Measurements from ENCODE around the gene CXCR5. TPM values are rescaled to one million over a fixed set of nuclear protein-coding genes. Genes with fewer than 3 reads are reported as not detected.

CXCR5 gene
- total RNA-seq, 2 donors from 2014 or later, result 0.07 TPM; not detected in 1

DNA sequence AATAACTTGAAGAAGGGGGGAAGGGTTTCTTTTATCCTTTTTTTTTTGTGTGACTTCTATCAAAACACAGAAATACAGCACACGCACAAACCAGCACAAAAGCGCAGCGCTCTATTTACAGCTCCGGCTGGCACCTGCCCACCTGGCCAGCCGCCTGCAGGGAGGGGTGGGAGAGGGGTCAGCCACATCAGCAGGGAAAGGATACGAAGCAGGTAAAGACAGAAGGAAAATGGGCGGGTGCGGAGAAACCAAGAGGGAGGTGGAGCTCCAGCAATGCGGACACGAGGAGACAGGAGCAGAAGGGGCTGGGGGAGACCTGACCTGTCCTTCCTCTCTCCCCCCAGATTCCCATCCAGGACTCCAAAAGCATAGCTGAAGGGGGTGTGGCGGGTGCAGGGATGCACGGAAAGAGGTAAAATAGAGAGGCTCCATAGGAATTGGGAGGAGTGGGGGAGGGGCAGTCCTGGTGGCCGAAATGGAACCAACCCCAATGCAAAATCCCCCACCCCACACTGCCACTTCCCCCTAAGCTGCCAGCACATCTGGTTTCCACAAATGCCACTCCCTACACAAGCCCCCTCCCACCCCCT, 14.1 kb downstream of the CXCR5 start:
- H3K27me3 ChIP-seq (ENCODE audit: control insufficient read depth, insufficient read depth, low read length, poor library complexity, severe bottlenecking), result no peaks in the 10 kb centered on the region
- H3K27ac ChIP-seq (ENCODE audit: low read depth, low read length), result no peak overlapping the region
- DNase-seq, result no peak
- H3K9me3 Mint-ChIP-seq, result no peaks in the 10 kb centered on the region
- H3K9ac ChIP-seq (ENCODE audit: extremely low read depth, low read length, poor library complexity, severe bottlenecking), result no peak overlapping the region
- H3K4me1 ChIP-seq (ENCODE audit: control insufficient read depth, insufficient read depth, low read length), result peaks cover 6% of the 10 kb centered on the region
- no peaks in the 10 kb centered on the region for H3K9me3 ChIP-seq (ENCODE audit: control insufficient read depth, low read length)
- peak overlapping the region; percentile 21 for H3K27ac Mint-ChIP-seq
- H3K36me3 Mint-ChIP-seq (ENCODE audit: low read depth), result peaks cover 25% of the 10 kb centered on the region
- TF ChIP-seq, protein P1, sequence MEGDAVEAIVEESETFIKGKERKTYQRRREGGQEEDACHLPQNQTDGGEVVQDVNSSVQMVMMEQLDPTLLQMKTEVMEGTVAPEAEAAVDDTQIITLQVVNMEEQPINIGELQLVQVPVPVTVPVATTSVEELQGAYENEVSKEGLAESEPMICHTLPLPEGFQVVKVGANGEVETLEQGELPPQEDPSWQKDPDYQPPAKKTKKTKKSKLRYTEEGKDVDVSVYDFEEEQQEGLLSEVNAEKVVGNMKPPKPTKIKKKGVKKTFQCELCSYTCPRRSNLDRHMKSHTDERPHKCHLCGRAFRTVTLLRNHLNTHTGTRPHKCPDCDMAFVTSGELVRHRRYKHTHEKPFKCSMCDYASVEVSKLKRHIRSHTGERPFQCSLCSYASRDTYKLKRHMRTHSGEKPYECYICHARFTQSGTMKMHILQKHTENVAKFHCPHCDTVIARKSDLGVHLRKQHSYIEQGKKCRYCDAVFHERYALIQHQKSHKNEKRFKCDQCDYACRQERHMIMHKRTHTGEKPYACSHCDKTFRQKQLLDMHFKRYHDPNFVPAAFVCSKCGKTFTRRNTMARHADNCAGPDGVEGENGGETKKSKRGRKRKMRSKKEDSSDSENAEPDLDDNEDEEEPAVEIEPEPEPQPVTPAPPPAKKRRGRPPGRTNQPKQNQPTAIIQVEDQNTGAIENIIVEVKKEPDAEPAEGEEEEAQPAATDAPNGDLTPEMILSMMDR (conservative IDR thresholded peaks at IDR 0.05), result no peak
- no peaks in the 10 kb centered on the region for H3K27me3 Mint-ChIP-seq (ENCODE audit: insufficient read depth)
- H3K4me1 Mint-ChIP-seq, result peaks cover 25% of the 10 kb centered on the region
- H3K4me3 ChIP-seq (ENCODE audit: low read length), result no peak overlapping the region
- no peak overlapping the region for H3K4me3 Mint-ChIP-seq
- H3K36me3 ChIP-seq (ENCODE audit: control insufficient read depth, insufficient read depth, low read length), result peaks cover 3% of the 10 kb centered on the region
- 90 to 95% methylated on average over 4 to 10 of the region's 13 CpGs for WGBS, 2 experiments (ENCODE audit: insufficient coverage in 1 of 2, insufficient read length in 1 of 2)

DNA sequence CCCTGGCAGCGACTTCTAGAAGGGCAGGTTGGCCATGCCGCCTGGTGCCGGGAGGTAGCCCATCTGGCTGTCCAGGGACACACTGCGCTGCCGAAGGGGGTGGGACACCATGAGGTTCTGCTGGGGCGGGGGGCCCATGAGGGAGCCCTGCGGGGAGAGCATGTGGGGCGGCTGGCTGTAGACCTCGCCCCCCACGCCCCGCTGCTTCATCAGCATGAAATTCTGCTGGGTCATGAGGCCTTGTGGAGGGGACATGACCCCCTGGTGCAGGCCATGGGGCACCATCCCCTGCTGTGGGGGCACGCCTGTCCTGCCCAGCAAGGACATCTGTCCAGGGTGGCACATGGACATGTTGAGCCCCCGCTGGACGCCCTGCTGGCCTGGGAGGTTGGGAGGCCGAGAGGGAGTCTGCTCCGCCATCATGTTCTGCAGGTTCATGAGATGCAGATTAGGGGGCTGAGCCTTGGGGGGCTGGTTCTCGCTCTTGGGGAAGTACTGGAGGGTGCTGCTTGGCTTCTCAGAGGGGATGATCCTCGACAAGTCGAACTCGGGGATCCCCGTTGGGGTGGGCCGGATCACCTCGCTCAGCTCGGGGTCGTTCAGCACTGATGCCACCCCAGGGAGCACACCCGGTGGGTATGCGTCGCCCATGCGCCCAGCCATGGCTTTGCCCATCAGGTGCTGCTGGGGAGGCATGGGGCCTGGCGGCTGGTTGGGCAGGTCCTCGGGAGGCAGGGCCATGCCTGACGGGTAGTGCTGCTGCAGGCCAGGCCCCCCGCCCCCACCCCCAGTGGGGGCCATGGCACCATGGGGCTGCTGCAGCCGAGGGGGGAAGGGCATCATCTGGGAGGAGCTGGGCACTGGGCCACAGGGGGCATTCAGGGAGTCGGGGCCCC, 15.0 kb downstream of the CXCR5 start:
- TF ChIP-seq, protein P1 (conservative IDR thresholded peaks at IDR 0.05), result no peak
- Histone ChIP-seq H3K27me3 (ENCODE audit: control insufficient read depth, insufficient read depth, low read length, poor library complexity, severe bottlenecking) (no peaks in the 10 kb centered on the region), H3K4me1 (ENCODE audit: control insufficient read depth, insufficient read depth, low read length) (peaks cover 6% of the 10 kb centered on the region), H3K36me3 (ENCODE audit: control insufficient read depth, insufficient read depth, low read length) (peaks cover 9% of the 10 kb centered on the region), H3K9ac (ENCODE audit: extremely low read depth, low read length, poor library complexity, severe bottlenecking) (no peak overlapping the region), H3K9me3 (ENCODE audit: control insufficient read depth, low read length) (no peaks in the 10 kb centered on the region), H3K4me3 (ENCODE audit: low read length) (no peak overlapping the region), H3K27ac (ENCODE audit: low read depth, low read length) (no peak overlapping the region)
- Mint-ChIP-seq H3K4me1 (peaks cover 25% of the 10 kb centered on the region), H3K27ac (no peak overlapping the region), H3K9me3 (no peaks in the 10 kb centered on the region), H3K4me3 (no peak overlapping the region), H3K36me3 (ENCODE audit: low read depth) (peaks cover 29% of the 10 kb centered on the region), H3K27me3 (ENCODE audit: insufficient read depth) (no peaks in the 10 kb centered on the region)
- 92 to 98% methylated on average over 23 to 35 of the region's 35 CpGs for WGBS, 2 experiments (ENCODE audit: insufficient coverage in 1 of 2, insufficient read length in 1 of 2)
- DNase-seq, result no peak

DNA sequence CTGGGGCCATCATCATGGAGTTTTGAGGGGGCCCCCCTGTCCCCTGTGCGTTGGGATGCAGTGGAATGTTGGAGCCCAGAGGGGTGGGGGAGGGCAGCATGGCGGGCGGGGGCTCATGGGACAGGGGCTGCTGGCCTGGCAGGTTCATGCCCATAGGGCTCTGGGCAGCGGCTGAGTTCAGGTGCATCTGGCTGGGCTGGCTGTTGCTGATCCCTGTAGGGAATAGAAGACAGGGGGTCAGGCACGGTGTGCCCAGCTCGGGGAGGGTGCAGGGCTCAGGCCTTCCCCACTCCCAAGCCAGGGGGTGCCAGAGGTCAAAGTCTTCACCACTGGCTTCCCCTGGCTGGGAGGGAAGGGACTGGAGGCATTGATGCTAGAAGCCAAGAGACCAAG, 15.6 kb downstream of the CXCR5 start:
- H3K4me1 ChIP-seq (ENCODE audit: control insufficient read depth, insufficient read depth, low read length), result peaks cover 6% of the 10 kb centered on the region
- H3K27me3 ChIP-seq (ENCODE audit: control insufficient read depth, insufficient read depth, low read length, poor library complexity, severe bottlenecking), result no peaks in the 10 kb centered on the region
- no peak overlapping the region for H3K4me3 ChIP-seq (ENCODE audit: low read length)
- DNase-seq, result no peak
- H3K36me3 Mint-ChIP-seq (ENCODE audit: low read depth), result peaks cover 35% of the 10 kb centered on the region
- no peaks in the 10 kb centered on the region for H3K9me3 Mint-ChIP-seq
- peaks cover 25% of the 10 kb centered on the region for H3K4me1 Mint-ChIP-seq
- H3K36me3 ChIP-seq (ENCODE audit: control insufficient read depth, insufficient read depth, low read length), result peaks cover 14% of the 10 kb centered on the region
- no peak overlapping the region for H3K27ac ChIP-seq (ENCODE audit: low read depth, low read length)
- WGBS, 2 experiments (ENCODE audit: insufficient coverage in 1 of 2, insufficient read length in 1 of 2), result 93 to 98% methylated on average over 2 to 5 of the region's 6 CpGs
- H3K4me3 Mint-ChIP-seq, result no peak overlapping the region
- no peaks in the 10 kb centered on the region for H3K9me3 ChIP-seq (ENCODE audit: control insufficient read depth, low read length)
- H3K9ac ChIP-seq (ENCODE audit: extremely low read depth, low read length, poor library complexity, severe bottlenecking), result no peak overlapping the region
- TF ChIP-seq, protein P1 (conservative IDR thresholded peaks at IDR 0.05), result peak; percentile 53
- H3K27me3 Mint-ChIP-seq (ENCODE audit: insufficient read depth), result no peaks in the 10 kb centered on the region
- no peak overlapping the region for H3K27ac Mint-ChIP-seq
